HepG2 (cell line): ENCODE data around the gene RAC3. TPM values are rescaled to one million over a fixed set of nuclear protein-coding genes. Genes with fewer than 3 reads are reported as not detected.

Experiments used
- HDAC2 ChIP-seq: sonication (generic); formaldehyde crosslinking; IDR thresholded peaks from 2 replicates; pipeline ENCODE4 v1.4.0; 2020; ENCODE audit warnings: missing genetic modification reagents
- MED8 ChIP-seq: sonication (generic); formaldehyde crosslinking; IDR thresholded peaks from 2 replicates; pipeline ENCODE4 v1.8.1; 2023; ENCODE audit warnings: mild to moderate bottlenecking, missing genetic modification reagents; ENCODE audit not compliant: insufficient replicate concordance
- TAF1 ChIP-seq: sonication (generic); formaldehyde crosslinking; IDR thresholded peaks from 2 replicates; pipeline ENCODE4 v1.4.0; 2020; ENCODE audit warnings: missing genetic modification reagents
- ZBTB21 ChIP-seq: sonication (generic); formaldehyde crosslinking; IDR thresholded peaks from 2 replicates; pipeline ENCODE4 v1.4.0; 2020; ENCODE audit warnings: missing genetic modification reagents
- ZNF333 ChIP-seq: sonication (generic); formaldehyde crosslinking; IDR thresholded peaks from 2 replicates; pipeline ENCODE4 v1.4.0; 2020; ENCODE audit warnings: mild to moderate bottlenecking, missing genetic modification reagents, borderline replicate concordance
- ZNF382 ChIP-seq: sonication (generic); formaldehyde crosslinking; IDR thresholded peaks from 2 replicates; pipeline ENCODE4 v1.5.0; 2020; ENCODE audit warnings: missing genetic modification reagents, mild to moderate bottlenecking, borderline replicate concordance
- ZNF703 ChIP-seq: sonication (generic); formaldehyde crosslinking; IDR thresholded peaks from 2 replicates; pipeline ENCODE4 v1.5.1; 2020; ENCODE audit warnings: missing genetic modification reagents, mild to moderate bottlenecking, moderate library complexity, borderline replicate concordance
- ZNF83 ChIP-seq: sonication (generic); formaldehyde crosslinking; IDR thresholded peaks from 2 replicates; pipeline ENCODE4 v1.4.0; 2020; ENCODE audit warnings: missing genetic modification reagents, mild to moderate bottlenecking, borderline replicate concordance
- polyA plus RNA-seq, 8 experiments: library from polyadenylated mRNA; depleted of rRNA in 3 of 8; stranded (reverse) in 7 of 8; unstranded in 1 of 8; fragments of >200 nt; fragmentation: Illumina TruSeq in 4 of 8; extraction: Trizol in 4 of 8; gene quantifications; 2 replicates each; pipeline versions ENCODE4 v1.2.1 to v1.2.3, GENCODE V29; 2011 to 2016; ENCODE audit warnings: low read depth in 4 of 8, missing spikeins in 1 of 8, mixed read lengths in 1 of 8; ENCODE audit not compliant: insufficient read depth in 1 of 8
- total RNA-seq, 5 experiments: library from RNA; depleted of rRNA; stranded (reverse); fragments of >200 nt; fragmentation: Illumina TruSeq; extraction: Trizol; gene quantifications; 2 replicates each; pipeline ENCODE4 v1.2.3, GENCODE V29; 2016; ENCODE audit warnings: low read depth in 1 of 5
- TF ChIP-seq, protein P1 (sequence below): sonication (generic); formaldehyde crosslinking; IDR thresholded peaks from 2 replicates; pipeline ENCODE4 v1.4.0; 2020; ENCODE audit warnings: missing genetic modification reagents
- TF ChIP-seq, protein P2 (sequence below): sonication (generic); formaldehyde crosslinking; IDR thresholded peaks from 2 replicates; pipeline ENCODE4 v1.5.1; 2020; ENCODE audit warnings: mild to moderate bottlenecking, moderate library complexity, missing genetic modification reagents
- TF ChIP-seq, protein P3 (sequence below): sonication (generic); formaldehyde crosslinking; IDR thresholded peaks from 2 replicates; pipeline ENCODE4 v1.5.1; 2020; ENCODE audit warnings: mild to moderate bottlenecking, missing genetic modification reagents, borderline replicate concordance
- TF ChIP-seq, protein P4 (sequence below): sonication (generic); formaldehyde crosslinking; IDR thresholded peaks from 2 replicates; pipeline ENCODE4 v1.5.0; 2020; ENCODE audit warnings: missing genetic modification reagents
- TF ChIP-seq, protein P5 (sequence below): sonication (generic); formaldehyde crosslinking; IDR thresholded peaks from 2 replicates; pipeline ENCODE4 v1.5.0; 2020; ENCODE audit warnings: mild to moderate bottlenecking, low read depth, missing genetic modification reagents, borderline replicate concordance

RAC3 gene
- total and polyA plus RNA-seq, 2 of the 13 experiments (the other 11 are each of a cell fraction or from before 2014, with no cell fraction given), result 10.5 to 21.3 TPM

DNA sequence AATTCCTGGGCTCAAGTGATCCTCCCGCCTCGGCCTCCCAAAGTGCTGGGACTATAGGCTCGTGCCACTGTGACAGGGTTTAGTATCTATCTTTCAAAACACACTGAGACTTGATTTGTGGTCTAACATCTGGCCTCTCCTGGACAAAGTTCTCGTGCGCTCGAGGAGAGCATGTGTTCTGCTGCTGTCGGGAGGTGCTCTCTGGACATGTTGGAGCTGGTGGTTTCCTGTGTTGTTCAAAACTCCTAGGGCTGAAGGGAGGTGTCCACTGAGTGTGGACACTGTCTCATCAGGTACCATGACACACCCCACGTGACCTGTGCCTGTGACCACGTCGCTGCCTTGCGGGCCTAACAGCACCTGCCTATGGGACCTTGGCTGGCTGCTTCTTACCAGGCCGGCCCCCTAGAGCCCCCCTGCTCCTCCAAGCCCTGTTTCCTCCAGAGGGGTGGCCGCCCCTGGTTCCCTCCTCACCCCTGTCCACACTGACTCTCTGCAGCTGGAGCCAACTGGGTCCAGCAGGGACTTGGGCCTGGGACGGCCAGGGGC lies 14.5 kb downstream of the RAC3 start (continued):
- TF ChIP-seq, protein P1, sequence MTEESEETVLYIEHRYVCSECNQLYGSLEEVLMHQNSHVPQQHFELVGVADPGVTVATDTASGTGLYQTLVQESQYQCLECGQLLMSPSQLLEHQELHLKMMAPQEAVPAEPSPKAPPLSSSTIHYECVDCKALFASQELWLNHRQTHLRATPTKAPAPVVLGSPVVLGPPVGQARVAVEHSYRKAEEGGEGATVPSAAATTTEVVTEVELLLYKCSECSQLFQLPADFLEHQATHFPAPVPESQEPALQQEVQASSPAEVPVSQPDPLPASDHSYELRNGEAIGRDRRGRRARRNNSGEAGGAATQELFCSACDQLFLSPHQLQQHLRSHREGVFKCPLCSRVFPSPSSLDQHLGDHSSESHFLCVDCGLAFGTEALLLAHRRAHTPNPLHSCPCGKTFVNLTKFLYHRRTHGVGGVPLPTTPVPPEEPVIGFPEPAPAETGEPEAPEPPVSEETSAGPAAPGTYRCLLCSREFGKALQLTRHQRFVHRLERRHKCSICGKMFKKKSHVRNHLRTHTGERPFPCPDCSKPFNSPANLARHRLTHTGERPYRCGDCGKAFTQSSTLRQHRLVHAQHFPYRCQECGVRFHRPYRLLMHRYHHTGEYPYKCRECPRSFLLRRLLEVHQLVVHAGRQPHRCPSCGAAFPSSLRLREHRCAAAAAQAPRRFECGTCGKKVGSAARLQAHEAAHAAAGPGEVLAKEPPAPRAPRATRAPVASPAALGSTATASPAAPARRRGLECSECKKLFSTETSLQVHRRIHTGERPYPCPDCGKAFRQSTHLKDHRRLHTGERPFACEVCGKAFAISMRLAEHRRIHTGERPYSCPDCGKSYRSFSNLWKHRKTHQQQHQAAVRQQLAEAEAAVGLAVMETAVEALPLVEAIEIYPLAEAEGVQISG (CRISPR knock-in tag), result no peak
- TF ChIP-seq, protein P2, sequence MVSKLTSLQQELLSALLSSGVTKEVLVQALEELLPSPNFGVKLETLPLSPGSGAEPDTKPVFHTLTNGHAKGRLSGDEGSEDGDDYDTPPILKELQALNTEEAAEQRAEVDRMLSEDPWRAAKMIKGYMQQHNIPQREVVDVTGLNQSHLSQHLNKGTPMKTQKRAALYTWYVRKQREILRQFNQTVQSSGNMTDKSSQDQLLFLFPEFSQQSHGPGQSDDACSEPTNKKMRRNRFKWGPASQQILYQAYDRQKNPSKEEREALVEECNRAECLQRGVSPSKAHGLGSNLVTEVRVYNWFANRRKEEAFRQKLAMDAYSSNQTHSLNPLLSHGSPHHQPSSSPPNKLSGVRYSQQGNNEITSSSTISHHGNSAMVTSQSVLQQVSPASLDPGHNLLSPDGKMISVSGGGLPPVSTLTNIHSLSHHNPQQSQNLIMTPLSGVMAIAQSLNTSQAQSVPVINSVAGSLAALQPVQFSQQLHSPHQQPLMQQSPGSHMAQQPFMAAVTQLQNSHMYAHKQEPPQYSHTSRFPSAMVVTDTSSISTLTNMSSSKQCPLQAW (CRISPR knock-in tag), result no peak
- no peak for TF ChIP-seq ZNF83 (CRISPR knock-in tag)
- TF ChIP-seq, protein P3, sequence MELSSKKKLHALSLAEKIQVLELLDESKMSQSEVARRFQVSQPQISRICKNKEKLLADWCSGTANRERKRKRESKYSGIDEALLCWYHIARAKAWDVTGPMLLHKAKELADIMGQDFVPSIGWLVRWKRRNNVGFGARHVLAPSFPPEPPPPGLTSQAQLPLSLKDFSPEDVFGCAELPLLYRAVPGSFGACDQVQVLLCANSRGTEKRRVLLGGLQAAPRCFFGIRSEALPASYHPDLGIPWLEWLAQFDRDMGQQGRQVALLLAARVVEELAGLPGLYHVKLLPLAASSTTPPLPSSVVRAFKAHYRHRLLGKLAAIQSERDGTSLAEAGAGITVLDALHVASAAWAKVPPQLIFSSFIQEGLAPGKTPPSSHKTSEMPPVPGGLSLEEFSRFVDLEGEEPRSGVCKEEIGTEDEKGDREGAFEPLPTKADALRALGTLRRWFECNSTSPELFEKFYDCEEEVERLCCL (CRISPR knock-in tag), result no peak
- TF ChIP-seq, protein P4, sequence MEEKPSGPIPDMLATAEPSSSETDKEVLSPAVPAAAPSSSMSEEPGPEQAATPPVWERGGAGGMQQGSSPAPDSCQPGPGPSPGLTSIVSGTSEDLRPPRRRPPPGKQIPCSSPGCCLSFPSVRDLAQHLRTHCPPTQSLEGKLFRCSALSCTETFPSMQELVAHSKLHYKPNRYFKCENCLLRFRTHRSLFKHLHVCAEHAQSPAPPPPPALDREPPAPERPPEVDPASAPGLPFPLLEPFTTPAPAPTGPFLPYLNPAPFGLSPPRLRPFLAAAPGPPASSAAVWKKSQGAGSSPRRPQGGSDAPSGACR (CRISPR knock-in tag), result no peak
- TF ChIP-seq ZNF382 (CRISPR knock-in tag), result no peak
- TF ChIP-seq, protein P5, sequence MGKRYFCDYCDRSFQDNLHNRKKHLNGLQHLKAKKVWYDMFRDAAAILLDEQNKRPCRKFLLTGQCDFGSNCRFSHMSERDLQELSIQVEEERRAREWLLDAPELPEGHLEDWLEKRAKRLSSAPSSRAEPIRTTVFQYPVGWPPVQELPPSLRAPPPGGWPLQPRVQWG, result no peak
- no peak for TF ChIP-seq ZNF703 (CRISPR knock-in tag)
- TF ChIP-seq ZBTB21, result no peak
- no peak for TF ChIP-seq TAF1
- TF ChIP-seq MED8, result no peak
- no peak for TF ChIP-seq HDAC2 (CRISPR knock-in tag)
- TF ChIP-seq ZNF333 (CRISPR knock-in tag), result no peak
